IgD-negative memory B cell (primary cell): ENCODE data around the gene PROSER3. TPM values are rescaled to one million over a fixed set of nuclear protein-coding genes. Genes with fewer than 3 reads are reported as not detected.

Source experiments
- H3K27ac Mint-ChIP-seq, 3 donors: one replicate each; pipeline ENCODE4 v1.8.0; 2020 to 2022; ENCODE audit warnings: mild to moderate bottlenecking in 3 of 3, mixed read lengths in 3 of 3, moderate library complexity in 1 of 3
- H3K27me3 Mint-ChIP-seq: one replicate; pipeline ENCODE4 v1.8.0; 2021; ENCODE audit warnings: mixed read lengths
- H3K36me3 Mint-ChIP-seq: one replicate; pipeline ENCODE4 v1.8.0; 2020; ENCODE audit warnings: mild to moderate bottlenecking, mixed read lengths
- H3K4me1 Mint-ChIP-seq, 3 donors: one replicate each; pipeline ENCODE4 v1.8.0; 2020 to 2022; ENCODE audit warnings: mixed read lengths in 3 of 3, mild to moderate bottlenecking in 1 of 3
- H3K4me3 Mint-ChIP-seq, 4 donors: one replicate each; pipeline ENCODE4 v1.8.0; 2020 to 2022; ENCODE audit warnings: mild to moderate bottlenecking in 4 of 4, mixed read lengths in 4 of 4, moderate library complexity in 3 of 4
- H3K9me3 Mint-ChIP-seq, 3 donors: one replicate each; pipeline ENCODE4 v1.8.0; 2020 to 2021; ENCODE audit warnings: mixed read lengths in 3 of 3, mild to moderate bottlenecking in 1 of 3
- polyA plus RNA-seq: library from polyadenylated mRNA; unstranded; fragments of 300-500 nt; fragmentation: Illumina TruSeq; gene quantifications from one replicate; pipeline ENCODE4 v1.2.3, GENCODE V29; 2021

Gene PROSER3
- polyA plus RNA-seq, 1 donor from 2014 or later = 7.3 TPM

- H3K27me3 Mint-ChIP-seq = no peaks in the 10 kb centered on the region
- no peaks in the 10 kb centered on the region for H3K9me3 Mint-ChIP-seq
- H3K4me1 Mint-ChIP-seq = no peaks in the 10 kb centered on the region
- H3K4me3 Mint-ChIP-seq = no peak overlapping the region
- peaks cover 4% of the 10 kb centered on the region for H3K36me3 Mint-ChIP-seq
- no peak overlapping the region for H3K27ac Mint-ChIP-seq
These were observed 28.2 kb upstream of the PROSER3 start for GRCh38 chr19:35729763-35730162.

DNA sequence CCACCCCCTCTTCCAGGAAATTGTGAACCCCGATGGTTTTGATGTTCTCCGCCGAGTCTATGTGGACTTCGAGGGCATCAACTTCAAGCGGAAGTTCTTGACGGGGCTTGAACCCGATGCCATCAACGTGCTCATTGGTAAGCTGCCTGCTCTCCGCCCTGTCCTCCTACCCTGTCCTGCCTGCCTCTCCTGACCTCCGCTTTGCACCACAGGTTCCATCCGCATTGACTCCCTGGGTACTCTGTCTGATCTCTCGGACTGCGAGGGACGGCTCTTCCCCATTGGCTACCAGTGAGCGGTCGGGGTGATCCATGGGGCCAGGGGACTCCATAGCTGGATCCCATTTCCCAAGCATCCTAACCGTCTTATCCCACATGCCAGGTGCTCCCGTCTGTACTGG is 27.6 kb upstream of the PROSER3 start:
- peaks cover 4% of the 10 kb centered on the region for H3K36me3 Mint-ChIP-seq

DNA sequence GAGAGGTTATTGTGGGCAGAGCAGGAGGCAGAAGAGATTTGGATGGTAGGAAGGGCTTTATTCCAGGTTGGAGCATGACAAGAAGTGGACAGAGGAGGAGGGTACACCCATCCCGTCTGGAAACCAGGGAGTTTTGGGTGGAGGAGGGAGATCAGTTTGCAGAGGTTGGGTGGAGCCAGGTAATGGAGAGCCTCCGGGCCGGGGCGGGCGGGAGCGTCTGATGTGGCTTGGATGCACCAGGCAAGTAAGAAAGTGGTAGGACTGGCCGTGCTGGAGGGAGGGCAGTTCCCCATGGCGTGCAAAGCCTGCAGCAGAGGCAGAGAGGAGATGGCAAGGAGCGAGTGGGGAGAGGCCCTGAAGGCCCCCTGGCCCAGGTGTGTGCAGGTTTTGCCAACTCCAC is 26.6 kb upstream of the PROSER3 start:
- H3K4me1 Mint-ChIP-seq = peaks cover 0 to under 1% (median under 1%) of the 10 kb centered on the region in 3 donors
- peak overlapping the region in 1 of 4 donors; percentile 75 for H3K4me3 Mint-ChIP-seq
- no peaks in the 10 kb centered on the region for H3K27me3 Mint-ChIP-seq
- H3K36me3 Mint-ChIP-seq = peaks cover 3% of the 10 kb centered on the region
- H3K27ac Mint-ChIP-seq = peak overlapping the region in 1 of 3 donors; percentile 95
- H3K9me3 Mint-ChIP-seq = no peaks in the 10 kb centered on the region

More for the DNA sequence above, 27.6 kb upstream of the PROSER3 start:
- Mint-ChIP-seq H3K4me1 (no peaks in the 10 kb centered on the region), H3K27ac (peak overlapping the region in 1 of 3 donors; percentile 53), H3K27me3 (no peaks in the 10 kb centered on the region), H3K4me3 (no peak overlapping the region), H3K9me3 (no peaks in the 10 kb centered on the region)

DNA sequence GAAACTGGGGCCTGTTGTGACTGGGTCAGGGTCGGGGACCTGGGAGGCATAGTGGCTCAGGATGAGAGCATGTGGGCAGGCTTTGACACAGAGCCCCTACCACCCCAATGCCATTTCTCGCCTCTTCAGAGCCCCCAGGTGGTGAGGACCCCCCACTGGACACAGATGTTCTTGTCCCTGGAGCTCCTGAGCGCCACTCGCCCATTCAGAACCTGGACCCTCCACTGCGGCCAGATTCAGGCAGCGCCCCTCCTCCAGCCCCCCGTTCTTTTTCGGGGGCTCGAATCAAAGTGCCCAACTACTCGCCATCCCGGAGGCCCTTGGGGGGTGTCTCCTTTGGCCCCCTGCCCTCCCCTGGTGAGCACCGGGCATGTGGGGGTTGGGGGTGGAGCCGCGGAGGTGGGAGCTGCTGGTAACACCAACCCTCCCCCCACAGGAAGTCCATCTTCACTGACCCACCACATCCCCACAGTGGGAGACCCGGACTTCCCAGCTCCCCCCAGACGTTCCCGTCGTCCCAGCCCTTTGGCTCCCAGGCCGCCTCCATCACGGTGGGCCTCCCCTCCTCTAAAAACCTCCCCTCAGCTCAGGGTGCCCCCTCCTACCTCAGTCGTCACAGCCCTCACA is 26.1 kb upstream of the PROSER3 start:
- no peak overlapping the region for H3K4me3 Mint-ChIP-seq
- H3K27ac Mint-ChIP-seq = no peak overlapping the region
- no peaks in the 10 kb centered on the region for H3K9me3 Mint-ChIP-seq
- peaks cover 2% of the 10 kb centered on the region for H3K36me3 Mint-ChIP-seq
- peaks cover 0 to 5% (median 4%) of the 10 kb centered on the region in 3 donors for H3K4me1 Mint-ChIP-seq
- H3K27me3 Mint-ChIP-seq = no peaks in the 10 kb centered on the region

- Mint-ChIP-seq H3K9me3 (no peaks in the 10 kb centered on the region), H3K4me3 (no peak overlapping the region), H3K4me1 (peaks cover 3 to 9% (median 9%) of the 10 kb centered on the region in 3 donors), H3K27me3 (no peaks in the 10 kb centered on the region), H3K36me3 (peaks cover under 1% of the 10 kb centered on the region), H3K27ac (no peak overlapping the region)
These were observed 25.3 kb upstream of the PROSER3 start for GRCh38 chr19:35732540-35733179.

DNA sequence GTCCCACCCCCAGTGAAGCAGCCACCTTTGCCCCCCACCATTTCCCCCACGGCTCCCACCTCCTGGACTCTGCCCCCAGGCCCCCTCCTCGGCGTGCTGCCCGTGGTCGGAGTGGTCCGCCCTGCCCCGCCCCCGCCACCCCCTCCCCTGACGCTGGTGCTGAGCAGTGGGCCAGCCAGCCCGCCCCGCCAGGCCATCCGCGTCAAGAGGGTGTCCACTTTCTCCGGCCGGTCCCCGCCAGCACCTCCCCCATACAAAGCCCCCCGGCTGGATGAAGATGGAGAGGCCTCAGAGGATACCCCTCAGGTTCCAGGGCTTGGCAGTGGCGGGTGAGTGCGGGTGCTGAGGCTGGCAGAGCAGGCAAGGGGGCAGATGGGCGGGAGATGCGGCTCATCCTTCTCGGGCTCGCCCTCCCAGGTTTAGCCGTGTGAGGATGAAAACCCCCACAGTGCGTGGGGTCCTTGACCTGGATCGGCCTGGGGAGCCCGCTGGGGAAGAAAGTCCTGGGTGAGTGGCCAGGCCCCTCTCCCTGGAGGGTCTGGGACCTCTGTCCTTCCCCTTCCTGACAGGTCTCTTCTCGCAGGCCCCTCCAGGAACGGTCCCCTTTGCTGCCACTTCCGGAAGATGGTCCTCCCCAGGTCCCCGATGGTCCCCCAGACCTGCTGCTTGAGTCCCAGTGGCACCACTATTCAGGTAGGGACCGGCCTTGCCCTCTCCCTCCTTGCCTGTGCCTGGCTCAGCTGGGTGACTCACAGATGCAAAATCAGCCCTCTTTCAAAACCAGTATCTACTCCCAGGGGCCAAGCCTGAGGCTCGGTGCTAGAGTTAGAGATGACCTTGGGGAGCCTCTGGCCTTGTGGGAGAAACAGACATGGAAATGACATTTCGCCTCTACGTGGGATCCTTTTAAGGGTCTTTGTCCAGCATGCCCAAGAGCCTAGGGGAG is 24.5 kb upstream of the PROSER3 start:
- Mint-ChIP-seq H3K27me3 (no peaks in the 10 kb centered on the region), H3K36me3 (no peaks in the 10 kb centered on the region), H3K9me3 (no peaks in the 10 kb centered on the region), H3K4me3 (no peak overlapping the region), H3K4me1 (peaks cover 4 to 9% (median 9%) of the 10 kb centered on the region in 3 donors), H3K27ac (peak overlapping the region in 1 of 3 donors; percentile 53)

- Mint-ChIP-seq H3K27ac (peak overlapping the region in 2 of 3 donors; percentile 45 to 53), H3K4me3 (peak overlapping the region in 1 of 4 donors; percentile 61), H3K36me3 (no peaks in the 10 kb centered on the region), H3K27me3 (no peaks in the 10 kb centered on the region), H3K4me1 (peaks cover 4 to 12% (median 9%) of the 10 kb centered on the region in 3 donors), H3K9me3 (no peaks in the 10 kb centered on the region)
These were observed 23.7 kb upstream of the PROSER3 start for GRCh38 chr19:35734273-35734672.

DNA sequence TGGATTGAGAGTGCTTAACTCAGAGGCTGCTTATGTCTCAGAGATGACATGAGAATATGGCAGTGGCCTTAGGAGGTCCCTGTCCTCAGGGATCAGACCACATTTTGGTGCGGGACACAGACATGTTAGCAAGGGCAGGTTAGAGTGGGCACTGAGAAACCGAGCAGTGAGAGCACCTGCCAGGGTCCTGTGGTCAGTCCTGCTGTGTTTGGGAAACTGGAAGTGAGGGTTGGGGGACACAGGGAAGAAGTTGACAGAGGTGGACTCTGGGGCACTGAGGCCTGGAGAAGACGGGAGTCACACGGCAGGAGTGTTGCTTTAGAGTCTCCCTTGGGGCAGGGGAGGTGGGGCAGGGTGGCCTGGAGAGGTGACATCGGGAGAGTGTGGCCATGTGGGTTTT is 23.1 kb upstream of the PROSER3 start:
- peaks cover 4 to 12% (median 12%) of the 10 kb centered on the region in 3 donors for H3K4me1 Mint-ChIP-seq

GRCh38 chr19:35736913-35737886 is 20.8 kb upstream of the PROSER3 start:
- Mint-ChIP-seq H3K4me1 (peaks cover 5 to 14% (median 13%) of the 10 kb centered on the region in 3 donors), H3K9me3 (no peaks in the 10 kb centered on the region), H3K27me3 (no peaks in the 10 kb centered on the region), H3K36me3 (peaks cover under 1% of the 10 kb centered on the region), H3K4me3 (peak overlapping the region in 2 of 4 donors; percentile 33 to 65), H3K27ac (peak overlapping the region; percentile 24 to 86 (median 82))

More for the DNA sequence above, 23.1 kb upstream of the PROSER3 start:
- Mint-ChIP-seq H3K36me3 (no peaks in the 10 kb centered on the region), H3K27ac (peak overlapping the region in 2 of 3 donors; percentile 45 to 53), H3K9me3 (no peaks in the 10 kb centered on the region), H3K4me3 (peak overlapping the region in 1 of 4 donors; percentile 61), H3K27me3 (no peaks in the 10 kb centered on the region)

- peak overlapping the region in 1 of 3 donors; percentile 43 for H3K27ac Mint-ChIP-seq
- H3K4me3 Mint-ChIP-seq = peak overlapping the region in 2 of 4 donors; percentile 60 to 90
- no peaks in the 10 kb centered on the region for H3K27me3 Mint-ChIP-seq
- peaks cover 10 to 22% (median 20%) of the 10 kb centered on the region in 3 donors for H3K4me1 Mint-ChIP-seq
- peaks cover 6% of the 10 kb centered on the region for H3K36me3 Mint-ChIP-seq
- H3K9me3 Mint-ChIP-seq = no peaks in the 10 kb centered on the region
These were observed 19.7 kb upstream of the PROSER3 start for GRCh38 chr19:35738021-35738886.

DNA sequence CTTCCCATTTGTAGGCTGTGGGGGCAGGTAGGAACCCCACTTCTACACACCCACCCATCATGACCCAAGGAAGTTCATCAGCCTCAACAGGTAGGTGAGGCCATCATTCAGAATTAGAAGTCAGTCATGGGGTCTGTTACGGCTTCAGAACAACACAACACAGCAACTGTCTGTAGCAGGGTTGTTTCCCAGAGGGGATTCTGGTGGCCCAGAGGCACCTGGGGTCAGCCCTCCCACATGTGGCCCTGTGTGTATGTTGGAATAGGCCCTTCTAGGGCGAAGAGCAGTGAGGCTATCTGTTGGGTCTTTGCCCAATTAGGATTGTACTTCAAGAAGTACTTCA is 19.1 kb upstream of the PROSER3 start:
- no peaks in the 10 kb centered on the region for H3K27me3 Mint-ChIP-seq

GRCh38 chr19:35739275-35740107 is 18.5 kb upstream of the PROSER3 start:
- H3K36me3 Mint-ChIP-seq = peaks cover 7% of the 10 kb centered on the region
- H3K4me1 Mint-ChIP-seq = peaks cover 10 to 29% (median 28%) of the 10 kb centered on the region in 3 donors
- peak overlapping the region in 2 of 3 donors; percentile 35 to 43 for H3K27ac Mint-ChIP-seq

More for the DNA sequence above, 19.1 kb upstream of the PROSER3 start:
- no peaks in the 10 kb centered on the region for H3K9me3 Mint-ChIP-seq
- peak overlapping the region in 1 of 3 donors; percentile 43 for H3K27ac Mint-ChIP-seq
- peak overlapping the region in 3 of 4 donors; percentile 17 to 90 (median 60) for H3K4me3 Mint-ChIP-seq
- H3K36me3 Mint-ChIP-seq = peaks cover 6% of the 10 kb centered on the region
- H3K4me1 Mint-ChIP-seq = peaks cover 10 to 25% (median 23%) of the 10 kb centered on the region in 3 donors

More at GRCh38 chr19:35739275-35740107, 18.5 kb upstream of the PROSER3 start:
- Mint-ChIP-seq H3K27me3 (no peaks in the 10 kb centered on the region), H3K4me3 (peak overlapping the region; percentile 83 to 95 (median 91)), H3K9me3 (no peaks in the 10 kb centered on the region)
